Esophagus muscularis mucosa (tissue), 4 donors: ENCODE measurements around the gene GSG1. TPM values are rescaled to one million over a fixed set of nuclear protein-coding genes. Genes with fewer than 3 reads are reported as not detected.

Experiments
- DNase-seq: peaks from one replicate; pipeline ENCODE4 v3.0.0-alpha.2; 2017; ENCODE audit errors: extremely low spot score
- H3K27ac ChIP-seq, 4 donors: fragments of 200-600 bp; sonication (generic); replicated peaks in 1 of 4; 1 replicate in 3 of 4; 2 replicates in 1 of 4; pipeline ENCODE4 v1.5.1; 2016 to 2019; ENCODE audit warnings: mild to moderate bottlenecking in 1 of 4
- H3K27me3 ChIP-seq, 4 donors: fragments of 200-600 bp; sonication (generic); one replicate each; pipeline versions ENCODE4 v1.5.1 to v1.6.0; 2016 to 2019
- H3K36me3 ChIP-seq, 4 donors: fragments of 200-600 bp; sonication (generic); one replicate each; pipeline ENCODE4 v1.5.1; 2016 to 2019
- H3K4me1 ChIP-seq, 4 donors: fragments of 200-600 bp; sonication (generic); one replicate each; pipeline ENCODE4 v1.5.1; 2016 to 2019
- H3K4me3 ChIP-seq, 4 donors: fragments of 200-600 bp; sonication (generic); 1 replicate in 2 of 4; 2 replicates in 2 of 4; pipeline ENCODE4 v1.5.1; 2016 to 2019; ENCODE audit warnings: mild to moderate bottlenecking in 4 of 4, moderate library complexity in 1 of 4
- H3K9me3 ChIP-seq, 4 donors: fragments of 200-600 bp; sonication (generic); 1 replicate in 3 of 4; 2 replicates in 1 of 4; pipeline ENCODE4 v1.5.1; 2016 to 2019
- CTCF ChIP-seq, 3 experiments: fragments of 200-600 bp in 2 of 3; fragments of 450-650 bp in 1 of 3; sonication (generic) in 2 of 3; IDR thresholded peaks; one replicate each; pipeline ENCODE4 v1.5.1; 2017 to 2019; ENCODE audit warnings: antibody characterized with exemption in 3 of 3, mild to moderate bottlenecking in 2 of 3, moderate library complexity in 1 of 3
- EP300 ChIP-seq: sonication (generic); formaldehyde crosslinking; IDR thresholded peaks from one replicate; pipeline ENCODE4 v1.6.1; 2017; ENCODE audit warnings: antibody characterized with exemption
- POLR2A ChIP-seq: fragments of 450-650 bp; IDR thresholded peaks from one replicate; pipeline ENCODE4 v1.6.1; 2017; ENCODE audit warnings: antibody characterized with exemption, moderate library complexity, mild to moderate bottlenecking, low read depth
- POLR2AphosphoS5 ChIP-seq, 2 donors: sonication (generic); formaldehyde crosslinking; IDR thresholded peaks; one replicate each; pipeline ENCODE4 v1.6.1; 2017; ENCODE audit warnings: antibody characterized with exemption in 2 of 2
- WGBS: methylation state at CpG from one replicate; pipeline ENCODE4 v1.1.5; 2018; 5-methylcytosine and 5-hydroxymethylcytosine counted together
- intact Hi-C: fragments of 100-400 bp; cut with DNase I; formaldehyde crosslinking; loops from one replicate; pipeline ENCODE4 v1.15.1; 2023
- total RNA-seq, 4 donors: library from RNA; depleted of rRNA; stranded (reverse); fragments of >200 nt; gene quantifications; one replicate each; pipeline versions ENCODE4 v1.1.0 to v1.2.1, GENCODE V29; 2016

GSG1 gene
- total RNA-seq, 4 donors from 2014 or later = not detected

GRCh38 chr12:13099066-13099843, 4.2 kb downstream of the GSG1 start:
- TF ChIP-seq CTCF (IDR thresholded peaks at IDR 0.05) (no peak), POLR2AphosphoS5 (IDR thresholded peaks at IDR 0.05) (no peak), EP300 (no peak), POLR2A (no peak)
- H3K9me3 ChIP-seq = no peaks in the 10 kb centered on the region
- H3K27ac ChIP-seq = peak overlapping the region; percentile 78 to 93 (median 87)
- H3K27me3 ChIP-seq = no peaks in the 10 kb centered on the region
- 73% methylated on average over 8 of the region's 8 CpGs for WGBS
- no peaks in the 10 kb centered on the region for H3K36me3 ChIP-seq
- intact Hi-C loops = loop anchor here (5.0 to 10.0 kb wide), 4 partner anchors 97 to 184 kb away; partner anchors contain the start of genes EMP1 and HEBP1
- H3K4me1 ChIP-seq = peaks cover 45 to 68% (median 51%) of the 10 kb centered on the region in 4 donors
- H3K4me3 ChIP-seq = no peak overlapping the region
- DNase-seq = peak; percentile 79

DNA sequence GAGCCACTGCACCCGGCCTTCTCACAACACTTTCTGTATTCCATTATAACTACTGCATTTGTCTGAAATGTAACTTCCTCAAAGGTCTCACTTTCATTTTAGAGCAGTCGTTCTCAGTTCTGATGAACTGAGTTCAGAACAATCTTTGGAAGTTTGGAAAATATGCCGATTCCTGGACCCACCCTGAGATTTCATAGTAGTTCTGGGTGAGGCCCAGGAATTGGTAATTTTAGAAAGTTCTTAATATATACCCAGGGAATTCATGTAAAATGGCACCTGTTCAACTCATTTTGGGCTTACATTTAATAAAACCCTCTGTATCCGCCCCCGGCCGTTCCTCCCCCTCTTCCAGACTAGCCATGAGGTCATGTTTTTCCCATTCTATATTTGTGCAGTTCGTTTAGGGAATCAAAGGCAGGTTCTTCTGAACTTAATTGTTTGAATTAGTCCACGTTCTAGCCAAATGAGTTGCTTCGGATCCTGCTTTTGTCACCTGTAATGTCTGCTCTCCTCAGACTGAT, 5.9 kb downstream of the GSG1 start:
- peak overlapping the region; percentile 32 to 48 (median 36) for H3K4me3 ChIP-seq
- 52% methylated on average over 9 of the region's 9 CpGs for WGBS
- peak; percentile 91 for DNase-seq

DNA sequence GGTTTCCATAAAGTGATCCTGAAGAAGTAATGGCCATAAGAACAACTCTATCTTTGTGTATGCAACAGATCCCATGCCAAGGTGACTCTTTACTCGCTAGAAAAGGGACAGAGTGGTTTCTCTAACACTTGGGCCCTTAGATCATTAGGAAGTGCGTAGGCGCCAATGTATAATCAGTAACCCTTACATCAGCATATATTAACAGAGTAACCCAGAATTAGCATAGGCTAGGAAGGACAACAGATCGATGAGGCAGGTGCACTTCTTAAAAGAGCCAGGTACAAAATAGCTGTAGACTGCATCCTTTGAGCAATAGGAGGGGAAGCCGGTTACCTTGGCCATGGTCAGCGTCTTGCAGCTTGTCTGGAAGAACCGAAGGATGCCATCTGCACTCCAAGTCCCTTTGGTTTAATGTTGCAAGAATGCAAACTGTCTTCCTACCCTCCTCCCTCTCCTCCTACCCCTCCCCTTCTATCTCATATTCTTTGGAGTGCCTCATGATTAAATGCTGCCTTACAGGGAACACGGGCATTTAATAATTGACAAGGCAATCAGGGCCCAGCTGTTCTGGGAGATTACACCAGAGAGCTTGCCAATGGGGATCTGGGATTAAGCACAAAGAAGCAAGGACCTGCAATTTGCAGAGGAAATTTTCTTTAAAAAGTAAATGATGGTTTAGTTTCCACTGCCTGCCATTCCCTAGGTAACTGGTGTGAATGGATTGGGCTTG, 8.0 kb downstream of the GSG1 start:
- Histone ChIP-seq H3K4me1 (peaks cover 31 to 52% (median 39%) of the 10 kb centered on the region in 4 donors), H3K27ac (no peak overlapping the region), H3K36me3 (no peaks in the 10 kb centered on the region), H3K9me3 (no peaks in the 10 kb centered on the region), H3K27me3 (no peaks in the 10 kb centered on the region), H3K4me3 (no peak overlapping the region)
- intact Hi-C loops = loop anchor here (5.0 to 10.0 kb wide), 4 partner anchors 93 to 181 kb away; partner anchors contain the start of genes EMP1 and HEBP1
- TF ChIP-seq EP300 (no peak), CTCF (IDR thresholded peaks at IDR 0.05) (no peak), POLR2A (no peak), POLR2AphosphoS5 (IDR thresholded peaks at IDR 0.05) (no peak)
- DNase-seq = no peak
- WGBS = 93% methylated on average over 8 of the region's 8 CpGs

More for the DNA sequence above, 5.9 kb downstream of the GSG1 start:
- intact Hi-C loops = loop anchor here (5.0 to 10.0 kb wide), 4 partner anchors 95 to 183 kb away; partner anchors contain the start of genes EMP1 and HEBP1
- Histone ChIP-seq H3K9me3 (no peaks in the 10 kb centered on the region), H3K27ac (peak overlapping the region; percentile 78 to 93 (median 87)), H3K4me1 (peaks cover 45 to 71% (median 59%) of the 10 kb centered on the region in 4 donors), H3K27me3 (no peaks in the 10 kb centered on the region), H3K36me3 (no peaks in the 10 kb centered on the region)
- TF ChIP-seq CTCF (IDR thresholded peaks at IDR 0.05) = no peak
- no peak for TF ChIP-seq EP300
- TF ChIP-seq POLR2A = no peak
- no peak for TF ChIP-seq POLR2AphosphoS5 (IDR thresholded peaks at IDR 0.05)

DNA sequence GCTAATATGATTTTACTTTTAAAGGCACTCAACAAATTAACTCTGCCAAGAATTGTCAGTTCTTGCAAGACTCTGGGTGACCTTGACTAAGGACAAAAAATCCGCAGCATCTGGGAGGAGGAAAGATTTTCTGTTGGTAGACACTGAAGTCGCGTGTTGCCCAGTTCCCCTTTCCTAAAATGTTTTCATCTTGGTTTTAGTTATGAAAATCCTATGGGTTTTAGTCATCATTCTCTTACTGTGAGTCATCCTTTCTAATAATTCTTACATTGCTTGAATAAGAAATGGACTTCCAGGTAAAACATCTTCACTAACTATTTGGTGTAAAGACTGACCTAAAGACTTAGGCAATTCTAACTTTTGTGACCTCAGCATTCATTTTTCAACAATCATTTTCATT, 9.1 kb downstream of the GSG1 start:
- H3K27ac ChIP-seq = no peak overlapping the region
- peaks cover 21 to 41% (median 29%) of the 10 kb centered on the region in 4 donors for H3K4me1 ChIP-seq
- WGBS = 61% methylated on average over 3 of the region's 3 CpGs
- no peak for TF ChIP-seq POLR2A
- no peak for TF ChIP-seq EP300
- no peak for TF ChIP-seq POLR2AphosphoS5 (IDR thresholded peaks at IDR 0.05)
- TF ChIP-seq CTCF (IDR thresholded peaks at IDR 0.05) = no peak
- H3K4me3 ChIP-seq = no peak overlapping the region
- peak; percentile 55 for DNase-seq
- no peaks in the 10 kb centered on the region for H3K27me3 ChIP-seq
- H3K36me3 ChIP-seq = no peaks in the 10 kb centered on the region
- intact Hi-C loops = loop anchor here (10.0 kb wide), 1 partner anchor 180 kb away; no protein-coding TSS in a partner anchor
- H3K9me3 ChIP-seq = no peaks in the 10 kb centered on the region
